GM23248 (cell line): ENCODE measurements around the gene MAP3K5. TPM values are rescaled to one million over a fixed set of nuclear protein-coding genes. Genes with fewer than 3 reads are reported as not detected.

Experiments
- DNase-seq: peaks from one replicate; pipeline ENCODE4 v3.0.0-alpha.2; 2015
- H2AFZ ChIP-seq: fragments of 200-600 bp; sonication (generic); 2 replicates; pipeline ENCODE4 v1.6.1; 2016; ENCODE audit warnings: antibody characterized with exemption
- H3F3A ChIP-seq: fragments of 200-600 bp; sonication (generic); 2 replicates; pipeline ENCODE4 v1.6.1; 2016; ENCODE audit warnings: mild to moderate bottlenecking, antibody characterized with exemption, mixed run types; ENCODE audit not compliant: insufficient read depth
- H3K27ac ChIP-seq: fragments of 200-600 bp; sonication (generic); 2 replicates; pipeline ENCODE4 v1.5.1; 2016; ENCODE audit warnings: mild to moderate bottlenecking
- H3K27me3 ChIP-seq: fragments of 200-600 bp; sonication (generic); replicated peaks from 2 replicates; pipeline ENCODE4 v1.6.1; 2016; ENCODE audit warnings: mild to moderate bottlenecking; ENCODE audit not compliant: insufficient read depth
- H3K36me3 ChIP-seq: fragments of 200-600 bp; sonication (generic); 2 replicates; pipeline ENCODE4 v1.6.1; 2016; ENCODE audit warnings: low read depth, mild to moderate bottlenecking
- H3K4me1 ChIP-seq: fragments of 200-600 bp; sonication (generic); 2 replicates; pipeline ENCODE4 v1.6.1; 2016; ENCODE audit warnings: mild to moderate bottlenecking; ENCODE audit not compliant: insufficient read depth
- H3K4me2 ChIP-seq: fragments of 200-600 bp; sonication (generic); one replicate; pipeline ENCODE4 v1.6.1; 2016; ENCODE audit warnings: mild to moderate bottlenecking; ENCODE audit not compliant: unreplicated experiment
- H3K4me3 ChIP-seq: fragments of 200-600 bp; sonication (generic); 2 replicates; pipeline ENCODE4 v1.5.1; 2016; ENCODE audit warnings: mild to moderate bottlenecking
- H3K79me2 ChIP-seq: fragments of 200-600 bp; sonication (generic); 2 replicates; pipeline ENCODE4 v1.6.1; 2016; ENCODE audit warnings: mild to moderate bottlenecking; ENCODE audit not compliant: insufficient read depth
- H3K9ac ChIP-seq: fragments of 200-600 bp; sonication (generic); 2 replicates; pipeline ENCODE4 v1.6.1; 2016; ENCODE audit warnings: mild to moderate bottlenecking
- H3K9me2 ChIP-seq: fragments of 200-600 bp; sonication (generic); 2 replicates; pipeline ENCODE4 v1.6.1; 2016; ENCODE audit warnings: mixed run types, mild to moderate bottlenecking, moderate library complexity; ENCODE audit not compliant: insufficient read depth
- H3K9me3 ChIP-seq: fragments of 200-600 bp; sonication (generic); one replicate; pipeline ENCODE4 v1.6.1; 2017; ENCODE audit warnings: low read depth
- H4K20me1 ChIP-seq: fragments of 200-600 bp; sonication (generic); 2 replicates; pipeline ENCODE4 v1.6.0; 2016; ENCODE audit not compliant: insufficient read depth
- EZH2 ChIP-seq: fragments of 200-600 bp; sonication (generic); IDR thresholded peaks from 2 replicates; pipeline ENCODE4 v1.6.1; 2018; ENCODE audit warnings: antibody characterized with exemption, mild to moderate bottlenecking; ENCODE audit not compliant: insufficient read depth, poor library complexity, severe bottlenecking
- EZH2phosphoT487 ChIP-seq: fragments of 200-600 bp; sonication (generic); IDR thresholded peaks from 2 replicates; pipeline ENCODE4 v1.6.1; 2018; ENCODE audit warnings: antibody characterized with exemption, moderate library complexity, mild to moderate bottlenecking, low read depth; ENCODE audit not compliant: insufficient read depth
- WGBS, 2 experiments: methylation state at CpG; one replicate each; pipeline ENCODE4 v1.1.6; 2015 to 2017; ENCODE audit warnings: low lambda C conversion rate in 2 of 2, low coverage in 1 of 2; ENCODE audit errors: missing lambda C conversion rate in 2 of 2; 5-methylcytosine and 5-hydroxymethylcytosine counted together
- in situ Hi-C: fragments of 300-500 bp; cut with MboI; formaldehyde crosslinking; loops from 2 replicates; pipeline ENCODE4 v1.15.0; 2020
- polyA plus RNA-seq: library from polyadenylated mRNA; unstranded; fragments of >200 nt; fragmentation: Nextera tagmentation; extraction: Ambion mirVana; gene quantifications from 2 replicates; pipeline ENCODE4 v1.2.1, GENCODE V29; 2016
- total RNA-seq: library from RNA; depleted of rRNA; stranded (reverse); fragments of >200 nt; shearing (Covaris generic); gene quantifications from 2 replicates; pipeline ENCODE4 v1.2.3, GENCODE V29; 2014

Gene MAP3K5
- total and polyA plus RNA-seq, 2 experiments from 2014 or later, result 1.4 to 4.1 TPM

GRCh38 chr6:136809091-136809860 lies 17.0 kb upstream of the MAP3K5 start:
- no peaks in the 10 kb centered on the region for H3K4me1 ChIP-seq
- H2AFZ ChIP-seq, result no peak overlapping the region
- no peaks in the 10 kb centered on the region for H3K36me3 ChIP-seq
- no peak overlapping the region for H3K4me2 ChIP-seq
- no peaks in the 10 kb centered on the region for H3F3A ChIP-seq
- in situ Hi-C loops, result no loop called here
- H3K4me3 ChIP-seq, result no peak overlapping the region
- WGBS, 2 experiments, result 70 to 77% methylated on average over 7 of the region's 7 CpGs
- no peaks in the 10 kb centered on the region for H3K9me2 ChIP-seq
- H3K27ac ChIP-seq, result no peak overlapping the region
- TF ChIP-seq EZH2phosphoT487 (no peak), EZH2 (no peak)
- no peaks in the 10 kb centered on the region for H3K27me3 ChIP-seq
- no peaks in the 10 kb centered on the region for H4K20me1 ChIP-seq
- no peaks in the 10 kb centered on the region for H3K79me2 ChIP-seq
- H3K9me3 ChIP-seq, result no peaks in the 10 kb centered on the region
- no peak for DNase-seq
- H3K9ac ChIP-seq, result no peak overlapping the region

DNA sequence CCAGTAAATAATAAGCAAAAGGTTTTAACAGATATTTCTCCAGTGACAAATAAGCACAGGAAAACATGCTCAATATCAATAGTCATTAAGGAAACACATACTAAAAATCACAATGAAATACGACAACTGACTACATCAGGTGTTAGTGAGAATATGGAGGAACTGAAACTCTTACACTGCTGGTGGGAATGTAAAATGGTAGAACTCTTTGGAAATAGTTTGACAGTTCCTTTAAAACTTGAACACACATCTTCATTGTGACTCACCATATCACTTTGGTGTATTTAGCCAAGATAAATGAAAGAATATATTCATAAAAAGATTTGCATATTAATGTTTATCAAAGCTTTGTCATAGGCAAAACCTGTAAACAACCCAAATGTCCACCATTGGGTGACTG lies 11.3 kb upstream of the MAP3K5 start:
- Histone ChIP-seq H3K79me2 (no peaks in the 10 kb centered on the region), H3K4me1 (no peaks in the 10 kb centered on the region), H3K4me3 (no peak overlapping the region), H2AFZ (no peak overlapping the region), H3K36me3 (no peaks in the 10 kb centered on the region), H3K27me3 (no peaks in the 10 kb centered on the region), H3K27ac (no peak overlapping the region), H4K20me1 (no peaks in the 10 kb centered on the region), H3F3A (no peaks in the 10 kb centered on the region), H3K9ac (no peak overlapping the region), H3K9me3 (no peaks in the 10 kb centered on the region), H3K4me2 (no peak overlapping the region), H3K9me2 (no peaks in the 10 kb centered on the region)
- 97% methylated on average over 1 of the region's 1 CpG for WGBS, 2 experiments
- TF ChIP-seq EZH2, result no peak
- no peak for TF ChIP-seq EZH2phosphoT487
- no peak for DNase-seq
- in situ Hi-C loops, result no loop called here

DNA sequence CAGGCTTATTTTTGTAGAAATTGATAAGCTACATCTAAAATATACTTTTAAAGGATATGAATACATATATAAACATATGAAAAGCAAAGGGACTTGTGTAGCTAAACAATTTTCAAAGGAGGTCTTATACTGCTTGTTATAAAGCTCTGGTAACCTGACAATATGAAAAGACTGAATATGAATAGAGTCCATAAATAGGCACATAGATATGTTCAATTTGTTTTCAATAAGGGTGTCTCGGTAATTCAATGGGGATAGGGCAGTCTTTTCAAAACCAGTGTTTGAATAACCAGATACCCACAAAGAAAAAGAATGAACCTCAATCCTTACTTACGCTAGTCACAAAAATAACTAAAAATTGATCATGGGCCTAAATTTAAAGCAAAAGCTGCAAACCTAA lies 9.3 kb upstream of the MAP3K5 start:
- no peak for TF ChIP-seq EZH2
- TF ChIP-seq EZH2phosphoT487, result no peak
- no peak overlapping the region for H3K9ac ChIP-seq
- 79 to 84% methylated on average over 2 of the region's 2 CpGs for WGBS, 2 experiments

GRCh38 chr6:136798044-136798443 lies 5.8 kb upstream of the MAP3K5 start:
- TF ChIP-seq EZH2phosphoT487 (no peak), EZH2 (no peak)
- H3K9me3 ChIP-seq, result no peaks in the 10 kb centered on the region
- no peak overlapping the region for H3K4me2 ChIP-seq
- no peak for DNase-seq
- H4K20me1 ChIP-seq, result no peaks in the 10 kb centered on the region
- H3K4me3 ChIP-seq, result no peak overlapping the region
- H3K4me1 ChIP-seq, result peaks cover 5% of the 10 kb centered on the region; the same call in 1 of the 2 replicates
- no peak overlapping the region for H3K9ac ChIP-seq
- in situ Hi-C loops, result loop anchor here (10.0 kb wide), 1 partner anchor 213 kb away; no protein-coding TSS in a partner anchor
- H3K36me3 ChIP-seq, result no peaks in the 10 kb centered on the region
- no peaks in the 10 kb centered on the region for H3K27me3 ChIP-seq
- H3K79me2 ChIP-seq, result no peaks in the 10 kb centered on the region
- H3K9me2 ChIP-seq, result no peaks in the 10 kb centered on the region
- WGBS, 2 experiments, result 42 to 73% methylated on average over 1 of the region's 1 CpG
- no peak overlapping the region for H3K27ac ChIP-seq
- H2AFZ ChIP-seq, result no peak overlapping the region
- peaks cover 4% of the 10 kb centered on the region; the same call in 1 of the 2 replicates for H3F3A ChIP-seq

More for the DNA sequence above, 9.3 kb upstream of the MAP3K5 start:
- Histone ChIP-seq H3K9me2 (no peaks in the 10 kb centered on the region), H3K36me3 (no peaks in the 10 kb centered on the region), H3K27ac (no peak overlapping the region), H3K4me1 (no peaks in the 10 kb centered on the region), H3K9me3 (no peaks in the 10 kb centered on the region), H3K4me2 (no peak overlapping the region), H3K79me2 (no peaks in the 10 kb centered on the region), H3K4me3 (no peak overlapping the region), H2AFZ (no peak overlapping the region), H4K20me1 (no peaks in the 10 kb centered on the region), H3K27me3 (no peaks in the 10 kb centered on the region), H3F3A (no peaks in the 10 kb centered on the region)
- in situ Hi-C loops, result no loop called here
- DNase-seq, result no peak
